Adrenal gland (tissue), 12 donors: Measurements from ENCODE around the gene SERPINB5. TPM values are rescaled to one million over a fixed set of nuclear protein-coding genes. Genes with fewer than 3 reads are reported as not detected.

ENCODE experiments used
- DNase-seq, 7 donors: peaks; one replicate each; pipeline ENCODE4 v3.0.0-alpha.2; 2019 to 2020
- H3K27ac ChIP-seq, 5 donors: fragments of 200-600 bp; sonication (generic) in 4 of 5; 1 replicate in 3 of 5; 2 replicates in 2 of 5; pipeline versions ENCODE4 v1.5.1 to v1.8.0; 2016 to 2020; ENCODE audit warnings: mild to moderate bottlenecking in 1 of 5
- H3K27me3 ChIP-seq: fragments of 200-600 bp; 2 replicates; pipeline ENCODE4 v1.8.0; 2021
- H3K36me3 ChIP-seq, 2 donors: fragments of 200-600 bp; replicated peaks in 1 of 2; 1 replicate in 1 of 2; 2 replicates in 1 of 2; pipeline versions ENCODE4 v1.5.1 to v1.8.0; 2018 to 2022
- H3K4me1 ChIP-seq, 2 donors: fragments of 200-600 bp; replicated peaks in 1 of 2; 1 replicate in 1 of 2; 2 replicates in 1 of 2; pipeline versions ENCODE4 v1.5.1 to v1.8.0; 2018 to 2021
- H3K4me3 ChIP-seq, 4 donors: fragments of 200-600 bp; sonication (generic) in 3 of 4; one replicate each; pipeline ENCODE4 v1.5.1; 2016 to 2018
- H3K9me3 ChIP-seq, 3 donors: fragments of 200-600 bp; sonication (generic) in 1 of 3; replicated peaks in 1 of 3; 1 replicate in 2 of 3; 2 replicates in 1 of 3; pipeline versions ENCODE4 v1.5.1 to v1.8.0; 2016 to 2021
- POLR2A ChIP-seq, 2 donors: fragments of 450-650 bp; IDR thresholded peaks; one replicate each; pipeline ENCODE4 v1.6.1; 2017; ENCODE audit warnings: antibody characterized with exemption in 2 of 2, mild to moderate bottlenecking in 2 of 2, moderate library complexity in 1 of 2
- WGBS, 4 donors: extraction: QIAGEN DNeasy Blood & Tissue Kit in 2 of 4; methylation state at CpG; one replicate each; pipeline versions ENCODE4 v1.1.5 to v1.1.7; 2013 to 2017; 5-methylcytosine and 5-hydroxymethylcytosine counted together
- intact Hi-C, 2 donors: fragments of 100-400 bp; cut with DNase I; formaldehyde crosslinking; loops; one replicate each; pipeline versions ENCODE4 v1.14.1 to v1.15.0; 2022 to 2023
- polyA plus RNA-seq, 3 donors: library from polyadenylated mRNA; stranded (reverse); fragments of 200-250 nt in 2 of 3; fragments of 350-450 nt in 1 of 3; fragmentation: Illumina TruSeq in 1 of 3; extraction: RNeasy Lipid Tissue Mini Kit (QIAGEN cat#74804) in 1 of 3; gene quantifications; one replicate each; pipeline ENCODE4 v1.2.3, GENCODE V29; 2013 to 2014
- total RNA-seq, 9 donors: library from RNA; depleted of rRNA in 4 of 9; stranded (reverse); fragments of >200 nt in 4 of 9; fragments of 120-200 nt in 1 of 9; fragmentation: NEBNext Ultra II Directional in 1 of 9; extraction: Animal tissue kit (Norgen Biotek cat#: 25700) in 1 of 9; gene quantifications; one replicate each; pipeline versions ENCODE4 v1.1.0 to v1.2.4, GENCODE V29; 2013 to 2023
- TF ChIP-seq, protein P1 (sequence below), 6 experiments: fragments of 450-650 bp in 4 of 6; fragments of 200-600 bp in 2 of 6; sonication (generic) in 1 of 6; IDR thresholded peaks; 1 replicate in 5 of 6; 2 replicates in 1 of 6; pipeline versions ENCODE4 v1.5.1 to v1.8.0; 2016 to 2021; ENCODE audit warnings: antibody characterized with exemption in 6 of 6, mild to moderate bottlenecking in 2 of 6, moderate library complexity in 1 of 6
- donor health status: healthy with polysubstance abuse.
- donor health status: Bipolar disorder and iron deficiency.
- donor health status: DM: yes; HTN: yes; CAD: no.
- donor health status: DM: no; HTN: no; CAD: no.
- donor health status: DM: no; HTN: no; CAD: no.
- donor health status: DM: yes; HTN: yes; CAD: no.

Gene SERPINB5
- total and polyA plus RNA-seq, 12 donors: 0.06 to 0.29 (median 0.07) TPM; not detected in 9

DNA sequence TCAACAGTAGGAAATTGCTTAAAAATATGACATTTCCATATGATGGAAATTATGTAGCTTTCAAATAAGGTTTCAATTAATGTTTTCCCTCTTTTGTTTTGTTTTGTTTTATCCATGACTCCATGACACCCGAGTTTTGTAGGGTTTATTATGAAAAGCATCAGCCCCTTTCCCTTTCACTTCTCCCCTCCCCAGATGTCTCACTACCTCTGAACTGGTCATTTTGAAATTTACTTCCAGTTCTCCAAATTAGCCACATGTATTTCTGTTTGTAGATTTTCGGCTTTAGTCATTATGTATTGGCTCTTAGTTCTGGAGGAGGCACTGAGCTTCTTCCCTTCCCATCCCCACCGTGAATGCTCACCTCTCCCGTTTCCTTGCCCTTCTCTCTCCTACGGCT, 35.9 kb upstream of the SERPINB5 start:
- Histone ChIP-seq H3K27ac (no peak overlapping the region), H3K27me3 (peaks cover 3% of the 10 kb centered on the region), H3K4me3 (no peak overlapping the region), H3K9me3 (no peaks in the 10 kb centered on the region), H3K36me3 (no peaks in the 10 kb centered on the region), H3K4me1 (peaks cover 0 to 6% of the 10 kb centered on the region in 2 donors)
- intact Hi-C loops: loop anchor here (5.0 to 10.0 kb wide), 2 partner anchors 306 to 424 kb away; no protein-coding TSS in a partner anchor
- WGBS, 4 donors: 47 to 58% (median 56%) methylated on average over 5 of the region's 5 CpGs
- TF ChIP-seq, protein P1, sequence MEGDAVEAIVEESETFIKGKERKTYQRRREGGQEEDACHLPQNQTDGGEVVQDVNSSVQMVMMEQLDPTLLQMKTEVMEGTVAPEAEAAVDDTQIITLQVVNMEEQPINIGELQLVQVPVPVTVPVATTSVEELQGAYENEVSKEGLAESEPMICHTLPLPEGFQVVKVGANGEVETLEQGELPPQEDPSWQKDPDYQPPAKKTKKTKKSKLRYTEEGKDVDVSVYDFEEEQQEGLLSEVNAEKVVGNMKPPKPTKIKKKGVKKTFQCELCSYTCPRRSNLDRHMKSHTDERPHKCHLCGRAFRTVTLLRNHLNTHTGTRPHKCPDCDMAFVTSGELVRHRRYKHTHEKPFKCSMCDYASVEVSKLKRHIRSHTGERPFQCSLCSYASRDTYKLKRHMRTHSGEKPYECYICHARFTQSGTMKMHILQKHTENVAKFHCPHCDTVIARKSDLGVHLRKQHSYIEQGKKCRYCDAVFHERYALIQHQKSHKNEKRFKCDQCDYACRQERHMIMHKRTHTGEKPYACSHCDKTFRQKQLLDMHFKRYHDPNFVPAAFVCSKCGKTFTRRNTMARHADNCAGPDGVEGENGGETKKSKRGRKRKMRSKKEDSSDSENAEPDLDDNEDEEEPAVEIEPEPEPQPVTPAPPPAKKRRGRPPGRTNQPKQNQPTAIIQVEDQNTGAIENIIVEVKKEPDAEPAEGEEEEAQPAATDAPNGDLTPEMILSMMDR (IDR thresholded peaks at IDR 0.05): no peak
- TF ChIP-seq POLR2A (IDR thresholded peaks at IDR 0.05): no peak
- no peak for DNase-seq

DNA sequence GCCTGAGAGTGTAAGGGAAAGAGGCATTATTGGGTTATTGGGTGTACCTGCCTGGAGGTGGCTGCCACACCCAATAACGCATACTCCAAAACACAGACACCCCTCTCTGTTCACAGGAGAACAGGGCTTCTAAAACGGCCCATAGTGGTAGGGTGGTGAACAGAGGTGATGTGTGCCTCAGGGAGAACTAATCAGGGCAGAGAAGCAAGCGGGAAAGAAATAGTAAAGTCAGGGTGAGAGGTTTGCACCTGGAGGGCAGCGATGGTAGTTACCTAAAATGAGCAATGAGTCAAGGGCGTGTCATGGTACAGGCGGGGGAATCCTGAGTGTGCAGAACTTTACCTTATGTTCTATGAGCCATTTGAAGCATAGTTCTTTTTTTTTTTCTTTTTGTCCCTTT, 32.9 kb upstream of the SERPINB5 start:
- peaks cover 0 to 3% of the 10 kb centered on the region in 2 donors for H3K4me1 ChIP-seq
- H3K4me3 ChIP-seq: no peak overlapping the region
- DNase-seq: no peak
- H3K27ac ChIP-seq: no peak overlapping the region
- TF ChIP-seq, protein P1 (IDR thresholded peaks at IDR 0.05): no peak
- intact Hi-C loops: loop anchor here (5.0 to 10.0 kb wide), 2 partner anchors 309 to 427 kb away; no protein-coding TSS in a partner anchor
- H3K27me3 ChIP-seq: peaks cover 3% of the 10 kb centered on the region
- WGBS, 4 donors: 83 to 94% (median 87%) methylated on average over 6 of the region's 6 CpGs
- H3K9me3 ChIP-seq: no peaks in the 10 kb centered on the region
- no peaks in the 10 kb centered on the region for H3K36me3 ChIP-seq

GRCh38 chr18:63444580-63444979, 32.2 kb upstream of the SERPINB5 start:
- Histone ChIP-seq H3K4me3 (no peak overlapping the region), H3K4me1 (no peaks in the 10 kb centered on the region), H3K9me3 (no peaks in the 10 kb centered on the region), H3K27ac (peak overlapping the region in 2 of 5 donors; percentile 32 to 49), H3K27me3 (peaks cover 3% of the 10 kb centered on the region), H3K36me3 (no peaks in the 10 kb centered on the region)
- DNase-seq: no peak
- intact Hi-C loops: loop anchor here (5.0 to 10.0 kb wide), 2 partner anchors 310 to 427 kb away; no protein-coding TSS in a partner anchor
- WGBS, 4 donors: 63 to 72% (median 66%) methylated on average over 6 of the region's 6 CpGs
- TF ChIP-seq POLR2A (IDR thresholded peaks at IDR 0.05): no peak
- TF ChIP-seq, protein P1 (IDR thresholded peaks at IDR 0.05): no peak

DNA sequence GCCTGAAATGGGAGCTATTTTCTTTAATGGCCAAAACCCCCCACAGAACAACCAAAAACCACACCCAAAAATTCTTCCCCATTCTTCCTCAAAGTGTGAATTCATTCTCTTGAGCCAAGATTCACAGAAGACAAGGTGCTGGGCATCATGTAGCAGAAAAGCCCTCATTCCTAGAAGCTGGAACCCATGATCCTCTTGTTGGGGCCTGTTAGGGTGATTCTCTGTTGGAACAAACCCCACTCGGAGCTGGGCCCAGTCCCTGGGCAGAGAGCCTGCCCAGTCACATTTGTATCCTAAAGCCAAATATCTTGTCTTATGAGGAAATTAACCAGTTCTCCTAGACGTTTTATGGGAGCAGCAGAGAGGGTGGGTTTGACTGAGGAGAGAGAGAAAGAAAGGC, 31.7 kb upstream of the SERPINB5 start:
- TF ChIP-seq, protein P1 (IDR thresholded peaks at IDR 0.05): no peak
- TF ChIP-seq POLR2A (IDR thresholded peaks at IDR 0.05): no peak
- 41 to 66% (median 63%) methylated on average over 2 of the region's 2 CpGs for WGBS, 4 donors
- H3K4me1 ChIP-seq: no peaks in the 10 kb centered on the region
- peaks cover 3% of the 10 kb centered on the region for H3K27me3 ChIP-seq
- no peaks in the 10 kb centered on the region for H3K36me3 ChIP-seq
- intact Hi-C loops: loop anchor here in 1 of 2 donors (10.0 kb wide), 1 partner anchor 310 kb away; no protein-coding TSS in a partner anchor
- no peaks in the 10 kb centered on the region for H3K9me3 ChIP-seq
- no peak for DNase-seq
- H3K27ac ChIP-seq: peak overlapping the region in 2 of 5 donors; percentile 32 to 49
- H3K4me3 ChIP-seq: no peak overlapping the region
